Tibial nerve (tissue), 4 donors: ENCODE data around the gene TP53I11. TPM values are rescaled to one million over a fixed set of nuclear protein-coding genes. Genes with fewer than 3 reads are reported as not detected.
A peak's percentile ranks its signal among the peaks of the same experiment; 100 is the strongest.

Source experiments
- DNase-seq, 2 donors: peaks; one replicate each; pipeline ENCODE4 v3.0.0-alpha.2; 2019; ENCODE audit warnings: low spot score in 2 of 2
- H3K27ac ChIP-seq, 4 donors: fragments of 200-600 bp; sonication (generic) in 3 of 4; one replicate each; pipeline ENCODE4 v1.5.1; 2017 to 2019; ENCODE audit warnings: mild to moderate bottlenecking in 1 of 4
- H3K27me3 ChIP-seq, 2 donors: fragments of 200-600 bp; sonication (generic) in 1 of 2; one replicate each; pipeline versions ENCODE4 v1.5.1 to v1.6.0; 2017 to 2019
- H3K36me3 ChIP-seq, 3 donors: fragments of 200-600 bp; sonication (generic); one replicate each; pipeline ENCODE4 v1.5.1; 2018 to 2019
- H3K4me1 ChIP-seq, 4 donors: fragments of 200-600 bp; sonication (generic) in 3 of 4; one replicate each; pipeline ENCODE4 v1.5.1; 2017 to 2019
- H3K4me3 ChIP-seq, 4 donors: fragments of 200-600 bp; sonication (generic) in 3 of 4; one replicate each; pipeline ENCODE4 v1.5.1; 2017 to 2019; ENCODE audit warnings: mild to moderate bottlenecking in 1 of 4, moderate library complexity in 1 of 4
- H3K9me3 ChIP-seq, 4 donors: fragments of 200-600 bp; sonication (generic) in 3 of 4; one replicate each; pipeline ENCODE4 v1.5.1; 2017 to 2019
- CTCF ChIP-seq, 5 experiments: fragments of 200-600 bp in 3 of 5; fragments of 450-650 bp in 2 of 5; sonication (generic) in 3 of 5; IDR thresholded peaks; one replicate each; pipeline ENCODE4 v1.5.1; 2016 to 2019; ENCODE audit warnings: antibody characterized with exemption in 5 of 5, mild to moderate bottlenecking in 3 of 5, moderate library complexity in 2 of 5
- EP300 ChIP-seq, 2 donors: sonication (generic); formaldehyde crosslinking; IDR thresholded peaks; one replicate each; pipeline ENCODE4 v1.6.1; 2017; ENCODE audit warnings: antibody characterized with exemption in 2 of 2, mild to moderate bottlenecking in 1 of 2
- POLR2A ChIP-seq, 2 donors: fragments of 450-650 bp; IDR thresholded peaks; one replicate each; pipeline ENCODE4 v1.6.1; 2017; ENCODE audit warnings: antibody characterized with exemption in 2 of 2, mild to moderate bottlenecking in 2 of 2, moderate library complexity in 2 of 2
- WGBS, 2 donors: methylation state at CpG; one replicate each; pipeline ENCODE4 v1.1.5; 2018; 5-methylcytosine and 5-hydroxymethylcytosine counted together
- total RNA-seq, 4 donors: library from RNA; depleted of rRNA; stranded (reverse); fragments of >200 nt; gene quantifications; one replicate each; pipeline ENCODE4 v1.1.0, GENCODE V29; 2016

The TP53I11 gene
- total RNA-seq, 4 donors from 2014 or later = 50.7 to 133 (median 60.6) TPM

DNA sequence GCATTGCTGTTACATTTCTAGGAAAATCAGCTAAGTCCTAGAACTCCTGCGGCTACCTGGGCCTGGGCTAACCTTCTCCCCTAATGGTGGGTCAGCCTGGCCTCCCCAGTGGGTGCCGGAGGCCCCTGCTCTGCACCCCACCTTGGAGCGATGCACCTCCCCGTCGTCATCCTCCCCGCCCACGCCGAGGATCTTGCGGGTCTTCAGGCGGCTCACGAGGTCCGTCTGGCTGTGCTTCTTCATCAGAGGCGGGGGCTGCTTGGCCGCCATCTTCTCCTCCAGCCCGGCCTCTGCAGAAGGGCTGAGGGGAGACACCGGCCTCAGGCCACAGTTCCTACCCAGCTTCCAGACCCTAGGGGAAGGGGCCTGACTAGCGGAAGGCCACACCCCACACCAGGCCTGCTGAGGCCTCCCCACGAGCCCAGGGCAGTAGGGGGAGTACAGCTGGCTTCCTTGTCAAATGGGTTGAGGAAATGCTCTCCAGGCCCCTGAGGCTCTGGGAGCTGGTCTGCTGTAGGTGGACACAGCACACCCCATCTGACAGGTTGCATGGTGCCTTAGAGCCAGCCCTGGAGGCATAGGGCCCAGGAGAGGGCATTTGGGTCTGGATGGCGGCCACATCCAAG lies 12.5 kb downstream of the TP53I11 start:
- peaks cover 0 to 22% (median 0%) of the 10 kb centered on the region in 3 donors for H3K36me3 ChIP-seq
- no peaks in the 10 kb centered on the region for H3K27me3 ChIP-seq
- no peaks in the 10 kb centered on the region for H3K9me3 ChIP-seq
- H3K4me3 ChIP-seq = no peak overlapping the region
- TF ChIP-seq CTCF (IDR thresholded peaks at IDR 0.05) (no peak), POLR2A (IDR thresholded peaks at IDR 0.05) (no peak), EP300 (IDR thresholded peaks at IDR 0.05) (no peak)
- WGBS, 2 donors = 79 to 82% methylated on average over 18 to 19 of the region's 19 CpGs
- DNase-seq = no peak
- H3K4me1 ChIP-seq = peaks cover 0 to 43% (median 5%) of the 10 kb centered on the region in 4 donors
- H3K27ac ChIP-seq = no peak overlapping the region

- no peak for TF ChIP-seq POLR2A (IDR thresholded peaks at IDR 0.05)
- TF ChIP-seq CTCF (IDR thresholded peaks at IDR 0.05) = no peak
- no peak for TF ChIP-seq EP300 (IDR thresholded peaks at IDR 0.05)
- Histone ChIP-seq H3K36me3 (peaks cover 0 to 22% (median 0%) of the 10 kb centered on the region in 3 donors), H3K27me3 (no peaks in the 10 kb centered on the region), H3K27ac (no peak overlapping the region), H3K4me1 (peaks cover 0 to 35% (median 0%) of the 10 kb centered on the region in 4 donors), H3K9me3 (no peaks in the 10 kb centered on the region), H3K4me3 (no peak overlapping the region)
- 64 to 70% methylated on average over 12 of the region's 12 CpGs for WGBS, 2 donors
- DNase-seq = no peak
Measured at GRCh38 chr11:44936951-44937543, 13.6 kb downstream of the TP53I11 start.

GRCh38 chr11:44936525-44936924 lies 14.2 kb downstream of the TP53I11 start:
- peak; percentile 84 to 94 for DNase-seq
- Histone ChIP-seq H3K4me1 (peaks cover 0 to 32% (median 0%) of the 10 kb centered on the region in 4 donors), H3K36me3 (peaks cover 0 to 22% (median 0%) of the 10 kb centered on the region in 3 donors), H3K4me3 (no peak overlapping the region), H3K27me3 (no peaks in the 10 kb centered on the region), H3K9me3 (no peaks in the 10 kb centered on the region), H3K27ac (no peak overlapping the region)
- TF ChIP-seq CTCF (IDR thresholded peaks at IDR 0.05) (peak; percentile 93 to 98 (median 96)), EP300 (IDR thresholded peaks at IDR 0.05) (no peak)
- WGBS, 2 donors = 13 to 24% methylated on average over 20 of the region's 20 CpGs

DNA sequence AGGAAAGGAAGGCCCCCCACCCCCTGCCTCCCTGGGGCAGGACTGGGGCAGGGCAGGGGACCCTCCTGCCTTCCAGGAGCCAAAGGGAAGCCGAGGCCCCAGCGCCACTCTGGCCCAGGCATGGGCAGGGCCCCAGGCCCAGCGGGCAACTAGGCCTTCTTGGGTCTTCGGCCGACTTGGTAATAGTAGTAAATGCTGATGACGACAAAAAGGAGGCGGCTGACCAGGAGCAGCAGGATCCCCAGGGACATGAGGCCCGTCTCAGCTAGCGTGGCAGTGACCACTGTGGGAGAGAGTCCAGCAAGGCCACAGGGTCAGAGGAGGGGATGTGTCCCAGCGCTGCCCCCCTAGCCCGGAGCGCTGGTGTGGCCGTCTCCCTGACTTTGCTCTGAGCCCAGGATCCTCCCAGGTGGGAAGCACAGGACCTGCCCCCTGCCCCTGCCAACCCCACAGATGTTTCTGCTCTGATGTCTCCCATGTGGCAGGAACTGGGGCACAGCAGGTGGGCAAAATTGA lies 15.9 kb downstream of the TP53I11 start:
- H3K9me3 ChIP-seq = no peaks in the 10 kb centered on the region
- H3K27me3 ChIP-seq = no peaks in the 10 kb centered on the region
- WGBS, 2 donors = 64 to 73% methylated on average over 3 to 9 of the region's 13 CpGs
- peaks cover 0 to 33% (median 0%) of the 10 kb centered on the region in 3 donors for H3K36me3 ChIP-seq
- DNase-seq = no peak
- H3K27ac ChIP-seq = no peak overlapping the region
- H3K4me1 ChIP-seq = peaks cover 0 to 16% (median 0%) of the 10 kb centered on the region in 4 donors
- TF ChIP-seq EP300 (IDR thresholded peaks at IDR 0.05) (no peak), CTCF (IDR thresholded peaks at IDR 0.05) (no peak), POLR2A (IDR thresholded peaks at IDR 0.05) (no peak)
- H3K4me3 ChIP-seq = no peak overlapping the region

- 78 to 83% methylated on average over 2 of the region's 2 CpGs for WGBS, 2 donors
- H3K27ac ChIP-seq = no peak overlapping the region
- peaks cover 0 to 40% (median 0%) of the 10 kb centered on the region in 3 donors for H3K36me3 ChIP-seq
- H3K9me3 ChIP-seq = no peaks in the 10 kb centered on the region
- no peak for DNase-seq
- H3K4me1 ChIP-seq = peaks cover 0 to 10% (median 0%) of the 10 kb centered on the region in 4 donors
- TF ChIP-seq CTCF (IDR thresholded peaks at IDR 0.05) = no peak
- TF ChIP-seq EP300 (IDR thresholded peaks at IDR 0.05) = no peak
- no peak for TF ChIP-seq POLR2A (IDR thresholded peaks at IDR 0.05)
- no peaks in the 10 kb centered on the region for H3K27me3 ChIP-seq
- no peak overlapping the region for H3K4me3 ChIP-seq
Measured at GRCh38 chr11:44934110-44934509, 16.6 kb downstream of the TP53I11 start.
